ENCODE results near the gene S100A14. TPM values are rescaled to one million over a fixed set of nuclear protein-coding genes. Genes with fewer than 3 reads are reported as not detected.

Gene S100A14
- total and polyA plus RNA-seq, 9 of the 15 experiments (the other 6 are each of a cell fraction or from before 2014, with no cell fraction given): 0.10 to 0.64 (median 0.24) TPM; not detected in 3

GRCh38 chr1:153588482-153588881, 27.6 kb downstream of the S100A14 start:
- Histone ChIP-seq H2AFZ (ENCODE audit: low read depth, low read length) (no peak overlapping the region), H3K9me3 (replicated peaks; ENCODE audit: control insufficient read depth, insufficient read depth, low read depth, low read length) (no peaks in the 10 kb centered on the region), H3K4me3 (no peak overlapping the region), H3K36me3 (ENCODE audit: control insufficient read depth, insufficient read depth, low read length) (no peaks in the 10 kb centered on the region), H3K79me2 (ENCODE audit: control insufficient read depth, insufficient read depth, low read length) (no peaks in the 10 kb centered on the region), H3K4me1 (replicated peaks in 1 of 2; ENCODE audit: control insufficient read depth in 2 of 2, insufficient read depth in 2 of 2, low read length in 2 of 2) (peaks cover 0 to 6% of the 10 kb centered on the region in 2 experiments; a peak in 1 of 5 replicates), H3K27me3 (ENCODE audit: control insufficient read depth in 2 of 2, insufficient read depth in 2 of 2, low read length in 2 of 2) (no peaks in the 10 kb centered on the region), H3K4me2 (ENCODE audit: insufficient read depth, low read length) (no peak overlapping the region), H3K9ac (ENCODE audit: insufficient read depth in 1 of 2, low read depth in 2 of 2, low read length in 2 of 2) (no peak overlapping the region), H3K27ac (ENCODE audit: extremely low read depth, low read depth, low read length) (no peak overlapping the region), H4K20me1 (replicated peaks; ENCODE audit: control insufficient read depth, insufficient read depth, low read length) (no peaks in the 10 kb centered on the region), H3K9me1 (ENCODE audit: control insufficient read depth, insufficient read depth, low read length) (no peaks in the 10 kb centered on the region)
- intact Hi-C loops (cut with micrococcal nuclease): no loop called here
- ChIA-PET CTCF (ENCODE audit: low intra/inter-chr PET ratio) (no interaction called here), POLR2A (no interaction called here)
- ATAC-seq (no peak), FAIRE-seq (no peak), DNase-seq (ENCODE audit: extremely low read depth in 1 of 4, low spot score in 3 of 4) (no peak)
- in situ Hi-C loops (cut with MboI): no loop called here
- WGBS (ENCODE audit: insufficient coverage, low coverage, missing lambda C conversion rate): 32% methylated on average over 2 of the region's 2 CpGs
- no TSS peak for BruUV-seq (replicated peaks)
- TF ChIP-seq STAT6 (CRISPR knock-in tag; IDR thresholded peaks at IDR 0.05) (no peak), HDAC6 (IDR thresholded peaks at IDR 0.05; ENCODE audit: low read depth, low read length) (no peak), CAMTA2 (CRISPR knock-in tag; conservative IDR thresholded peaks at IDR 0.05) (no peak), ZKSCAN3 (CRISPR knock-in tag; IDR thresholded peaks at IDR 0.05) (no peak), PATZ1 (CRISPR knock-in tag; IDR thresholded peaks at IDR 0.05; ENCODE audit: borderline replicate concordance) (no peak), BMI1 (IDR thresholded peaks at IDR 0.05; ENCODE audit: low read length) (no peak), TFE3 (CRISPR knock-in tag; IDR thresholded peaks at IDR 0.05) (no peak), ZNF449 (CRISPR knock-in tag; IDR thresholded peaks at IDR 0.05) (no peak), POLR2H (tag; IDR thresholded peaks at IDR 0.05; ENCODE audit: low read depth) (no peak), DIDO1 (tag; IDR thresholded peaks at IDR 0.05; ENCODE audit: low read depth) (no peak), ZBTB49 (CRISPR knock-in tag; IDR thresholded peaks at IDR 0.05; ENCODE audit: borderline replicate concordance) (no peak)

All from K562 (cell line).